Thyroid gland (tissue), 4 donors: ENCODE measurements around the gene TESK2.

Experiments
- CTCF ChIP-seq, 6 experiments: fragments of 200-600 bp in 3 of 6; fragments of 450-650 bp in 3 of 6; sonication (generic) in 3 of 6; IDR thresholded peaks; one replicate each; pipeline ENCODE4 v1.5.1; 2016 to 2019; ENCODE audit warnings: antibody characterized with exemption in 6 of 6, mild to moderate bottlenecking in 2 of 6, inconsistent platforms in 1 of 6, moderate library complexity in 1 of 6
- POLR2A ChIP-seq, 2 donors: fragments of 450-650 bp; IDR thresholded peaks; one replicate each; pipeline ENCODE4 v1.6.1; 2017; ENCODE audit warnings: antibody characterized with exemption in 2 of 2, mild to moderate bottlenecking in 2 of 2, moderate library complexity in 1 of 2

GRCh38 chr1:45403718-45404117 lies 87.2 kb downstream of the TESK2 start:
- TF ChIP-seq CTCF (IDR thresholded peaks at IDR 0.05): no peak
- no peak for TF ChIP-seq POLR2A (IDR thresholded peaks at IDR 0.05)
